K562 (cell line): ENCODE measurements around the gene TSPAN11. TPM values are rescaled to one million over a fixed set of nuclear protein-coding genes. Genes with fewer than 3 reads are reported as not detected.

Experiments
- ATAC-seq: fragments of 200-7000 bp; cut with Tn5 transposase; 3 replicates; pipeline ENCODE4 v1.9.1; 2020; ENCODE audit warnings: moderate library complexity
- BruUV-seq: library from RNA; stranded (reverse); fragments of 400-500 nt; replicated peaks from 2 replicates; lab custom pipeline; 2021; lab: Mats Ljungman, UMichigan
- CTCF ChIA-PET: fragments of 300-600 bp; formaldehyde crosslinking; extraction: SDS; loops from one replicate; lab custom pipeline; 2021; ENCODE audit warnings: low intra/inter-chr PET ratio; lab: Yijun Ruan, JAX
- POLR2A ChIA-PET: fragments of 300-600, 350-650 bp; sonication (Branson Sonifier 250); formaldehyde crosslinking; extraction: SDS; loops from one replicate; lab custom pipeline; 2021; ENCODE audit warnings: antibody characterized with exemption, inconsistent platforms; lab: Yijun Ruan, JAX
- DNase-seq, 4 experiments: peaks; one replicate each; pipeline versions ENCODE4 v3.0.0 to v3.0.0-alpha.2; 2011 to 2018; ENCODE audit warnings: low spot score in 3 of 4, mixed read lengths in 3 of 4; ENCODE audit errors: extremely low read depth in 1 of 4
- FAIRE-seq: peaks from 2 replicates; lab custom pipeline; 2011; peaks lifted over from hg19 to GRCh38; lab: Jason Lieb, UNC
- H2AFZ ChIP-seq: 2 replicates; pipeline ENCODE4 v1.6.0; 2011; ENCODE audit warnings: low read depth, low read length, control low read depth, inconsistent platforms
- H3K27ac ChIP-seq: fragments of 200-600 bp; 3 replicates; pipeline ENCODE4 v1.8.0; 2011; ENCODE audit warnings: low read depth, mild to moderate bottlenecking, control low read depth, inconsistent platforms, low read length, moderate library complexity, mixed read lengths; ENCODE audit errors: extremely low read depth
- H3K27me3 ChIP-seq, 2 experiments: fragments of 300-600 bp in 1 of 2; 2 replicates in 1 of 2; 3 replicates in 1 of 2; pipeline versions ENCODE4 v1.6.0 to v1.8.0; 2011; ENCODE audit warnings: inconsistent platforms in 2 of 2, low read length in 2 of 2, mild to moderate bottlenecking in 1 of 2, mixed read lengths in 1 of 2, moderate library complexity in 1 of 2; ENCODE audit not compliant: control insufficient read depth in 2 of 2, insufficient read depth in 2 of 2
- H3K36me3 ChIP-seq: fragments of 300-600 bp; 3 replicates; pipeline ENCODE4 v1.8.0; 2011; ENCODE audit warnings: mild to moderate bottlenecking, low read length, inconsistent platforms; ENCODE audit not compliant: control insufficient read depth, insufficient read depth
- H3K4me1 ChIP-seq, 2 experiments: fragments of 200-600 bp in 1 of 2; replicated peaks in 1 of 2; 2 replicates in 1 of 2; 3 replicates in 1 of 2; pipeline versions ENCODE4 v1.5.1 to v1.8.0; 2011; ENCODE audit warnings: inconsistent platforms in 2 of 2, low read length in 2 of 2, mild to moderate bottlenecking in 1 of 2, mixed read lengths in 1 of 2, moderate library complexity in 1 of 2; ENCODE audit not compliant: control insufficient read depth in 2 of 2, insufficient read depth in 2 of 2
- H3K4me2 ChIP-seq: 2 replicates; pipeline ENCODE4 v1.6.1; 2011; ENCODE audit warnings: low read length, control low read depth, inconsistent platforms, mixed read lengths; ENCODE audit not compliant: insufficient read depth
- H3K4me3 ChIP-seq: fragments of 200-600 bp; sonication (generic), shearing (Covaris generic); 2 replicates; pipeline ENCODE4 v1.5.1; 2016; ENCODE audit warnings: control low read depth, inconsistent platforms
- H3K79me2 ChIP-seq: fragments of 200-600 bp; 3 replicates; pipeline ENCODE4 v1.8.0; 2011; ENCODE audit warnings: low read length, inconsistent platforms; ENCODE audit not compliant: control insufficient read depth, insufficient read depth
- H3K9ac ChIP-seq, 2 experiments: 2 replicates each; pipeline versions ENCODE4 v1.6.0 to v1.6.1; 2011; ENCODE audit warnings: low read depth in 2 of 2, low read length in 2 of 2, control low read depth in 1 of 2, inconsistent platforms in 1 of 2, mild to moderate bottlenecking in 1 of 2, mixed read lengths in 1 of 2; ENCODE audit not compliant: insufficient read depth in 1 of 2
- H3K9me1 ChIP-seq: one replicate; pipeline ENCODE4 v1.6.0; 2011; ENCODE audit warnings: inconsistent platforms, mild to moderate bottlenecking, low read length, moderate library complexity; ENCODE audit not compliant: control insufficient read depth, insufficient read depth
- H3K9me3 ChIP-seq: replicated peaks from 2 replicates; pipeline ENCODE4 v1.5.1; 2011; ENCODE audit warnings: low read depth, low read length, inconsistent platforms; ENCODE audit not compliant: control insufficient read depth, insufficient read depth
- H4K20me1 ChIP-seq: replicated peaks from 2 replicates; pipeline ENCODE4 v1.6.1; 2011; ENCODE audit warnings: low read length, inconsistent platforms, mixed read lengths; ENCODE audit not compliant: control insufficient read depth, insufficient read depth
- BRF2 ChIP-seq: IDR thresholded peaks from 3 replicates; pipeline ENCODE4 v1.6.1; 2011; ENCODE audit warnings: borderline replicate concordance, mild to moderate bottlenecking; ENCODE audit not compliant: insufficient read length, insufficient read depth
- CGGBP1 ChIP-seq: fragments of 250-450 bp; sonication (Bioruptor Pico); IDR thresholded peaks from 2 replicates; pipeline ENCODE4 v1.9.0; 2021; ENCODE audit warnings: mild to moderate bottlenecking
- CREM ChIP-seq: IDR thresholded peaks from 2 replicates; pipeline ENCODE4 v1.6.1; 2014; ENCODE audit warnings: antibody characterized with exemption, low read depth
- CTCF ChIP-seq, 3 experiments: IDR thresholded peaks in 2 of 3; conservative IDR thresholded peaks in 1 of 3; 2 replicates each; pipeline ENCODE4 v1.5.1; 2011 to 2012; ENCODE audit warnings: low read length in 3 of 3, mild to moderate bottlenecking in 3 of 3, control low read depth in 2 of 3, improper control_type of control experiment in 1 of 3, inconsistent platforms in 1 of 3, low read depth in 1 of 3, mixed read lengths in 1 of 3, moderate library complexity in 1 of 3; ENCODE audit not compliant: insufficient read depth in 2 of 3
- ESRRB ChIP-seq: fragments of 250-450 bp; sonication (Bioruptor Pico); IDR thresholded peaks from 2 replicates; pipeline ENCODE4 v1.5.0; 2020; ENCODE audit warnings: mild to moderate bottlenecking, moderate library complexity, borderline replicate concordance
- GTF2B ChIP-seq: IDR thresholded peaks from 2 replicates; pipeline ENCODE4 v1.6.1; 2011; ENCODE audit not compliant: insufficient read length; ENCODE audit errors: extremely low read depth
- HBP1 ChIP-seq: fragments of 450-650 bp; formaldehyde crosslinking; IDR thresholded peaks from 2 replicates; pipeline ENCODE4 v1.4.0; 2022; ENCODE audit warnings: missing genetic modification characterization
- IRF2 ChIP-seq: sonication (generic); formaldehyde crosslinking; IDR thresholded peaks from 2 replicates; pipeline ENCODE4 v1.8.1; 2022; ENCODE audit warnings: mild to moderate bottlenecking, missing genetic modification reagents
- KLF10 ChIP-seq: fragments of 250-450 bp; sonication (Bioruptor Pico); IDR thresholded peaks from 2 replicates; pipeline ENCODE4 v1.6.1; 2021; ENCODE audit warnings: matching md5 sums
- MEF2D ChIP-seq: conservative IDR thresholded peaks from 2 replicates; pipeline ENCODE4 v1.6.1; 2016; ENCODE audit warnings: low read depth, missing genetic modification characterization, missing compliant biosample characterization
- NONO ChIP-seq, 2 experiments: fragments of 200-400 bp in 1 of 2; fragments of 450-650 bp in 1 of 2; formaldehyde crosslinking in 1 of 2; IDR thresholded peaks; 2 replicates each; pipeline ENCODE4 v1.6.1; 2017; ENCODE audit warnings: low read depth in 2 of 2, mild to moderate bottlenecking in 2 of 2, moderate library complexity in 2 of 2, low read length in 1 of 2
- SRSF9 ChIP-seq: fragments of 200-400 bp; formaldehyde crosslinking; IDR thresholded peaks from 2 replicates; pipeline ENCODE4 v1.6.1; 2017; ENCODE audit warnings: low read depth, low read length, borderline replicate concordance
- ZNF146 ChIP-seq: IDR thresholded peaks from one replicate; pipeline ENCODE4 v1.6.1; 2018; ENCODE audit warnings: missing compliant biosample characterization; ENCODE audit not compliant: unreplicated experiment
- ZNF41 ChIP-seq: fragments of 250-450 bp; sonication (Bioruptor Pico); conservative IDR thresholded peaks from 2 replicates; pipeline ENCODE4 v1.4.0; 2020; ENCODE audit warnings: mild to moderate bottlenecking
- ZNF695 ChIP-seq: fragments of 450-650 bp; formaldehyde crosslinking; IDR thresholded peaks from 2 replicates; pipeline ENCODE4 v1.4.0; 2020; ENCODE audit warnings: mild to moderate bottlenecking, moderate library complexity
- ZNF76 ChIP-seq: fragments of 250-450 bp; sonication (Bioruptor Pico); IDR thresholded peaks from 2 replicates; pipeline ENCODE4 v1.4.0; 2020; ENCODE audit warnings: mild to moderate bottlenecking, moderate library complexity, borderline replicate concordance
- WGBS: fragments of 100-300 bp; shearing (Covaris generic); methylation state at CpG from one replicate; pipeline ENCODE4 v1.1.6; 2016; ENCODE audit warnings: low coverage, mixed read lengths; ENCODE audit not compliant: insufficient coverage; ENCODE audit errors: missing lambda C conversion rate; 5-methylcytosine and 5-hydroxymethylcytosine counted together
- in situ Hi-C: fragments of 300-500 bp; cut with MboI; formaldehyde crosslinking; loops from 4 replicates; pipeline ENCODE4 v1.15.0; 2018; ENCODE audit warnings: inconsistent platforms, mixed read lengths
- intact Hi-C: fragments of 100-400 bp; cut with micrococcal nuclease; formaldehyde crosslinking; loops from 2 replicates; pipeline ENCODE4 v1.14.2; 2022
- polyA plus RNA-seq, 8 experiments: library from polyadenylated mRNA; depleted of rRNA in 4 of 8; stranded (reverse) in 5 of 8; unstranded in 3 of 8; fragments of >200 nt; fragmentation: Nextera tagmentation in 2 of 8; fragmentation: Illumina TruSeq in 1 of 8; extraction: Ambion mirVana in 2 of 8; extraction: Trizol in 1 of 8; gene quantifications; 2 replicates each; pipeline versions ENCODE4 v1.2.1 to v1.2.3, GENCODE V29; 2011 to 2014; ENCODE audit warnings: inconsistent platforms in 1 of 8, missing spikeins in 1 of 8
- total RNA-seq, 7 experiments: library from RNA; depleted of rRNA in 6 of 7; stranded (reverse); fragments of >200 nt in 6 of 7; fragmentation: Illumina TruSeq in 2 of 7; extraction: Trizol in 2 of 7; gene quantifications; 2 replicates each; pipeline versions ENCODE4 v1.2.1 to v1.2.3, GENCODE V29; 2011 to 2021; ENCODE audit warnings: low replicate concordance in 1 of 7

TSPAN11 gene
- total and polyA plus RNA-seq, 9 of the 15 experiments (the other 6 are each of a cell fraction or from before 2014, with no cell fraction given), result not detected

- H3K36me3 ChIP-seq, result no peaks in the 10 kb centered on the region
- no peaks in the 10 kb centered on the region for H3K9me3 ChIP-seq
- FAIRE-seq, result no peak
- H4K20me1 ChIP-seq, result no peaks in the 10 kb centered on the region
- ChIA-PET POLR2A (no interaction called here), CTCF (no interaction called here)
- in situ Hi-C loops (no loop called here), intact Hi-C loops (no loop called here)
- H3K4me1 ChIP-seq, result no peaks in the 10 kb centered on the region
- no peak overlapping the region for H3K4me3 ChIP-seq
- no peak overlapping the region for H3K4me2 ChIP-seq
- TF ChIP-seq ZNF146 (CRISPR knock-in tag), result no peak
- no peak for TF ChIP-seq MEF2D (tag)
- no peak for TF ChIP-seq ZNF695
- TF ChIP-seq ESRRB, result no peak
- TF ChIP-seq GTF2B, result no peak
- no peak for TF ChIP-seq HBP1 (CRISPR knock-in tag)
- no peak for TF ChIP-seq SRSF9
- TF ChIP-seq ZNF76, result no peak
- no peak for TF ChIP-seq KLF10
- no peak for TF ChIP-seq IRF2 (CRISPR knock-in tag)
- TF ChIP-seq ZNF41 (CRISPR knock-in tag), result no peak
- no peak for TF ChIP-seq CTCF (IDR thresholded peaks at IDR 0.05 in 2 of 3, conservative IDR thresholded peaks at IDR 0.05 in 1 of 3; ENCODE audit: insufficient read depth in 2 of 3, low read depth in 1 of 3, low read length in 3 of 3)
- TF ChIP-seq CGGBP1 (CRISPR knock-in tag), result no peak
- no peak for TF ChIP-seq BRF2
- TF ChIP-seq CREM, result no peak
- TF ChIP-seq NONO (IDR thresholded peaks at IDR 0.05; ENCODE audit: low read depth in 2 of 2, low read length in 1 of 2), result no peak
- no TSS peak for BruUV-seq
- no peaks in the 10 kb centered on the region for H3K79me2 ChIP-seq
- no peak overlapping the region for H3K27ac ChIP-seq
- H2AFZ ChIP-seq, result no peak overlapping the region
- no peak; the same call in 2 of the 3 replicates for ATAC-seq
- 2% methylated on average over 19 of the region's 20 CpGs for WGBS
- DNase-seq, result no peak
- H3K9me1 ChIP-seq, result no peaks in the 10 kb centered on the region
- H3K27me3 ChIP-seq, result peaks cover 20 to 83% of the 10 kb centered on the region in 2 experiments; a peak in 4 of 5 replicates
- no peak overlapping the region for H3K9ac ChIP-seq
Measured at GRCh38 chr12:30974746-30975500, 48.4 kb downstream of the TSPAN11 start.
